GM23338 (cell line): ENCODE results near the gene HELT. TPM values are rescaled to one million over a fixed set of nuclear protein-coding genes. Genes with fewer than 3 reads are reported as not detected.

ENCODE experiments used
- ATAC-seq: fragments of 200-7000 bp; cut with Tn5 transposase; 3 replicates; pipeline ENCODE4 v1.9.1; 2020
- DNase-seq: peaks from one replicate; pipeline ENCODE4 v3.0.0-alpha.2; 2015; ENCODE audit warnings: low spot score
- H2AFZ ChIP-seq: fragments of 200-600 bp; sonication (generic); 2 replicates; pipeline ENCODE4 v1.8.0; 2016; ENCODE audit warnings: antibody characterized with exemption, mild to moderate bottlenecking, moderate library complexity
- H3F3A ChIP-seq: fragments of 200-600 bp; sonication (generic); replicated peaks from 2 replicates; pipeline ENCODE4 v1.8.0; 2017; ENCODE audit warnings: antibody characterized with exemption, mixed run types, low read depth
- H3K27ac ChIP-seq: fragments of 200-600 bp; sonication (generic); 2 replicates; pipeline ENCODE4 v1.6.1; 2016; ENCODE audit warnings: low read depth
- H3K27me3 ChIP-seq: fragments of 200-600 bp; sonication (generic); 2 replicates; pipeline ENCODE4 v1.8.0; 2016; ENCODE audit warnings: mild to moderate bottlenecking, mixed run types, moderate library complexity; ENCODE audit not compliant: insufficient read depth
- H3K36me3 ChIP-seq: fragments of 200-600 bp; sonication (generic); 2 replicates; pipeline ENCODE4 v1.8.0; 2016; ENCODE audit warnings: mild to moderate bottlenecking; ENCODE audit not compliant: insufficient read depth
- H3K4me1 ChIP-seq: fragments of 200-600 bp; sonication (generic); 2 replicates; pipeline ENCODE4 v1.8.0; 2016; ENCODE audit warnings: mild to moderate bottlenecking, moderate library complexity; ENCODE audit not compliant: insufficient read depth
- H3K4me2 ChIP-seq: fragments of 200-600 bp; sonication (generic); 2 replicates; pipeline ENCODE4 v1.7.1; 2017; ENCODE audit warnings: mixed run types
- H3K4me3 ChIP-seq: fragments of 200-600 bp; sonication (generic); 2 replicates; pipeline ENCODE4 v1.6.1; 2016; ENCODE audit warnings: mixed run types
- H3K79me2 ChIP-seq: fragments of 200-600 bp; sonication (generic); replicated peaks from 2 replicates; pipeline ENCODE4 v1.8.0; 2017; ENCODE audit warnings: mild to moderate bottlenecking; ENCODE audit not compliant: insufficient read depth
- H3K9me2 ChIP-seq: fragments of 200-600 bp; sonication (generic); 2 replicates; pipeline ENCODE4 v1.8.0; 2017; ENCODE audit not compliant: insufficient read depth
- H4K20me1 ChIP-seq: fragments of 200-600 bp; sonication (generic); replicated peaks from 2 replicates; pipeline ENCODE4 v1.8.0; 2017; ENCODE audit warnings: mild to moderate bottlenecking; ENCODE audit not compliant: insufficient read depth
- H3K27ac Mint-ChIP-seq: 2 replicates; pipeline ENCODE4 v1.8.0; 2020; ENCODE audit warnings: inconsistent platforms, mild to moderate bottlenecking, moderate library complexity, mixed read lengths
- H3K27me3 Mint-ChIP-seq: 3 replicates; pipeline ENCODE4 v1.8.0; 2022; ENCODE audit warnings: low read depth, mild to moderate bottlenecking, moderate library complexity, mixed read lengths, inconsistent platforms; ENCODE audit not compliant: insufficient read depth, poor library complexity
- H3K36me3 Mint-ChIP-seq: 3 replicates; pipeline ENCODE4 v1.8.0; 2021; ENCODE audit warnings: low read depth, mild to moderate bottlenecking, inconsistent platforms, moderate library complexity, mixed read lengths
- H3K4me1 Mint-ChIP-seq: 3 replicates; pipeline ENCODE4 v1.8.0; 2020; ENCODE audit warnings: mild to moderate bottlenecking, inconsistent platforms, mixed read lengths
- H3K4me3 Mint-ChIP-seq: 3 replicates; pipeline ENCODE4 v1.8.0; 2021; ENCODE audit warnings: moderate library complexity, mild to moderate bottlenecking, inconsistent platforms, mixed read lengths
- H3K9me3 Mint-ChIP-seq: 3 replicates; pipeline ENCODE4 v1.8.0; 2020; ENCODE audit warnings: moderate library complexity, mild to moderate bottlenecking, inconsistent platforms, mixed read lengths
- CTCF ChIP-seq, 2 experiments: fragments of 200-600 bp in 1 of 2; sonication (generic) in 1 of 2; conservative IDR thresholded peaks; 2 replicates each; pipeline versions ENCODE4 v1.5.1 to v1.6.1; 2016 to 2017; ENCODE audit warnings: antibody characterized with exemption in 2 of 2, low read depth in 2 of 2, mild to moderate bottlenecking in 2 of 2, moderate library complexity in 1 of 2
- POLR2AphosphoS5 ChIP-seq: IDR thresholded peaks from 2 replicates; pipeline ENCODE4 v1.6.1; 2016; ENCODE audit warnings: antibody characterized with exemption, low read depth
- REST ChIP-seq: IDR thresholded peaks from one replicate; pipeline ENCODE4 v1.6.1; 2018; ENCODE audit warnings: antibody characterized with exemption; ENCODE audit not compliant: unreplicated experiment
- ZNF462 ChIP-seq: fragments of 250-450 bp; sonication (Bioruptor Pico); IDR thresholded peaks from 2 replicates; pipeline ENCODE4 v1.5.0; 2020; ENCODE audit warnings: mild to moderate bottlenecking, moderate library complexity
- polyA plus RNA-seq: library from polyadenylated mRNA; unstranded; fragments of >200 nt; fragmentation: Nextera tagmentation; extraction: Ambion mirVana; gene quantifications from 2 replicates; pipeline ENCODE4 v1.2.1, GENCODE V29; 2016
- total RNA-seq: library from RNA; depleted of rRNA; stranded (reverse); fragments of >200 nt; shearing (Covaris generic); gene quantifications from 2 replicates; pipeline ENCODE4 v1.2.3, GENCODE V29; 2014

Gene HELT
- total and polyA plus RNA-seq, 2 experiments from 2014 or later, result not detected

GRCh38 chr4:185004562-185005218 is 13.6 kb upstream of the HELT start (continued):
- TF ChIP-seq ZNF462 (CRISPR knock-in tag) (no peak), REST (no peak)

GRCh38 chr4:185005219-185005819 is 13.0 kb upstream of the HELT start:
- no peaks in the 10 kb centered on the region for H3K79me2 ChIP-seq
- H4K20me1 ChIP-seq, result no peaks in the 10 kb centered on the region
- Mint-ChIP-seq H3K4me3 (peak overlapping the region; percentile 69), H3K9me3 (peaks cover 3% of the 10 kb centered on the region; the same call in 2 of the 3 replicates), H3K27ac (no peak overlapping the region), H3K4me1 (peaks cover 9% of the 10 kb centered on the region; the same call in 2 of the 3 replicates), H3K27me3 (peaks cover 43% of the 10 kb centered on the region), H3K36me3 (no peaks in the 10 kb centered on the region; the same call in 2 of the 3 replicates)
- H3F3A ChIP-seq, result no peaks in the 10 kb centered on the region
- H3K27ac ChIP-seq, result no peak overlapping the region
- no peaks in the 10 kb centered on the region for H3K36me3 ChIP-seq
- peaks cover 3% of the 10 kb centered on the region; the same call in 1 of the 2 replicates for H3K4me1 ChIP-seq
- peak overlapping the region; percentile 96 for H3K4me2 ChIP-seq
- DNase-seq (peak; percentile 94), ATAC-seq (peak; percentile 92)
- H3K9me2 ChIP-seq, result peaks cover 4% of the 10 kb centered on the region; the same call in 1 of the 2 replicates
- peaks cover 35% of the 10 kb centered on the region for H3K27me3 ChIP-seq
- H3K4me3 ChIP-seq, result peak overlapping the region; percentile 54
- peak overlapping the region; percentile 100 for H2AFZ ChIP-seq
- no peak for TF ChIP-seq POLR2AphosphoS5
- peak; percentile 95 to 96 for TF ChIP-seq CTCF (conservative IDR thresholded peaks at IDR 0.05; ENCODE audit: low read depth in 2 of 2)
